GM20000 (cell line): ENCODE data around the gene ARMH3.
A peak's percentile ranks its signal among the peaks of the same experiment; 100 is the strongest.

ENCODE experiments used
- DNase-seq: peaks from one replicate; pipeline ENCODE4 v3.0.0; 2012; ENCODE audit warnings: low spot score
- TF ChIP-seq, protein P1 (sequence below): IDR thresholded peaks from 2 replicates; pipeline ENCODE4 v1.5.1; 2012; ENCODE audit warnings: mild to moderate bottlenecking, control low read depth; ENCODE audit errors: extremely low read depth, missing control alignments

The ARMH3 gene

DNA sequence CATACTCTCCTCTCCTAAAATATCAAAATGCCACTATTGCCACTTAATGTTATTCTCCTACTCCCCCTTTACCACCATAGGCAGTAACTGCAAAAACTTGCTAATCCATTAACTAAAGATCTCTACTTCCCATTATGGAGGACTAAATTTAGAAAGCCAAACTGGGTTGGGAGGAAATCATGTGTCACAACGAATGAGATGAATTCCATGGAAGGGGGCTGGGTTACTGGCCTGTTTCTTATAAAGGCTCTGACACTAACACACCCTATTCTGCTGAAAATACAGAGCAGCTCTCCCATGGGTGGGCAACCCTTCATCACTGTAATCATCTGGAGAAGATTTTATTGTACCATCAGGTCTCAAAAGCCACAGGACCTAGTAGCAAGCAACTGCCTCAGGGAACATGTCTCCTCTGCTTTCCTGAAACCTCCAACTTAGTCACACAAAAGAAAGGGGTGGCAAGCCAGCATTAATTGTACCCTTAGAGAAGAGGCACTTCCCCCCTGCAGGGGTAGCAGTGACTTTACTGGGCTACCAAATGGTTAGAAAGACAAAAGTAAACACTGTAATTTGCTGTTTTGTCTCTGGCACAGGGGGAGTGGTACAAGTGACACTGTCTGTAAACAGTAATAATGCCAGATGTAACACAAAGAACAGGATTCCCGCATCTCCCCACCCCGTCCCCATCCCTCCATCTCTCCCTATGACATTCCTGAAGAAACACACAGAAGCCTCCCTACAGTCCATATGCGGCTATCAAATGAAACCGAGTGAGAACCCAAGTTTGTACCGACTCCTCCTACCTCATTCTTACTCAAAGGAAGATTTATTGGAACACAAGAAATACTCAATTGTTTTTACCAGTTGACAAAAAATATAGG is 81.6 kb downstream of the ARMH3 start:
- no peak for DNase-seq
- TF ChIP-seq, protein P1, sequence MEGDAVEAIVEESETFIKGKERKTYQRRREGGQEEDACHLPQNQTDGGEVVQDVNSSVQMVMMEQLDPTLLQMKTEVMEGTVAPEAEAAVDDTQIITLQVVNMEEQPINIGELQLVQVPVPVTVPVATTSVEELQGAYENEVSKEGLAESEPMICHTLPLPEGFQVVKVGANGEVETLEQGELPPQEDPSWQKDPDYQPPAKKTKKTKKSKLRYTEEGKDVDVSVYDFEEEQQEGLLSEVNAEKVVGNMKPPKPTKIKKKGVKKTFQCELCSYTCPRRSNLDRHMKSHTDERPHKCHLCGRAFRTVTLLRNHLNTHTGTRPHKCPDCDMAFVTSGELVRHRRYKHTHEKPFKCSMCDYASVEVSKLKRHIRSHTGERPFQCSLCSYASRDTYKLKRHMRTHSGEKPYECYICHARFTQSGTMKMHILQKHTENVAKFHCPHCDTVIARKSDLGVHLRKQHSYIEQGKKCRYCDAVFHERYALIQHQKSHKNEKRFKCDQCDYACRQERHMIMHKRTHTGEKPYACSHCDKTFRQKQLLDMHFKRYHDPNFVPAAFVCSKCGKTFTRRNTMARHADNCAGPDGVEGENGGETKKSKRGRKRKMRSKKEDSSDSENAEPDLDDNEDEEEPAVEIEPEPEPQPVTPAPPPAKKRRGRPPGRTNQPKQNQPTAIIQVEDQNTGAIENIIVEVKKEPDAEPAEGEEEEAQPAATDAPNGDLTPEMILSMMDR, result no peak

DNA sequence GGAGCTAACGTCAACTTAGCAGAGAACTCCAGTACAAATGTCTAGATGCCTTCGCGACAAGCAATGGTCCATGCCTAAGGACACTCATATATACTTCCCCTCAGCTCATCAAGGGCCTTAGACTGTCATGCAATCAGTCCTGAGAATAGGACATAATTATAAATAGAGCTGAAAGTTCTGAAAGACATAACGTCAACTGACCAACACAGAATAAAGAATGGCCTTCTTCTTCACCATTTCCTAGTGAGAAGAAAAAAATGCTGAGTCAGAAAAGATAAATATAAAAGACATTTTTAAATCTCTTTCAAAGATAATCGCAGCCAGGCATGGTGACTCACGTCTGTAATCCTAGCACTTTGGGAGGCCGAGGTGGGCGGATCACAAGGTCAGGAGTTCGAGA is 83.2 kb downstream of the ARMH3 start:
- TF ChIP-seq, protein P1, result no peak
- peak; percentile 39 for DNase-seq

DNA sequence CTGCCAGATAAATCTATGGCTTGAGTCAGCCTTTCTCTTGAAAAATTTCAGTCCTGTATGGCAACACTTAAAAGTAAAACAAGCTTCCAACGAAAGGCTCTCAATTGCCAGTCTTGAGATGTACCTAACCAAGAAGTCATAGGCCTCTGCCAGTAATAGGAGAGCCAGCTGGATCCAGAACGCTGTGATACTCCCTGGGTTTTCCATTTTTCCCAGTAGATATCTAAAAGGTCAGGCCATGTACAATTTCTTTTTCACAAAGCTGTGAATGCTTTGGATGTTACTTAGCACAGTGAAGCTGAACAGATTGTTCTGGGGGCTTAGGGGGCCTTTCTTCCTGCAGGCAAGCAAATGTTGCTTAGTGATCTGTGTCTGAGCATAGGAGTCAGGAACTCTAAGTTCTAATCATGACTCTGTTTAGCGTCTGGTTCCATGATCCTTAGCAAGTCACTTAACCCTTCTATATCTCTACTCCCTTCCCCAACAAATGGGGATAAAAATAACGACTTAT is 86.5 kb downstream of the ARMH3 start:
- DNase-seq, result no peak
- TF ChIP-seq, protein P1, result no peak

DNA sequence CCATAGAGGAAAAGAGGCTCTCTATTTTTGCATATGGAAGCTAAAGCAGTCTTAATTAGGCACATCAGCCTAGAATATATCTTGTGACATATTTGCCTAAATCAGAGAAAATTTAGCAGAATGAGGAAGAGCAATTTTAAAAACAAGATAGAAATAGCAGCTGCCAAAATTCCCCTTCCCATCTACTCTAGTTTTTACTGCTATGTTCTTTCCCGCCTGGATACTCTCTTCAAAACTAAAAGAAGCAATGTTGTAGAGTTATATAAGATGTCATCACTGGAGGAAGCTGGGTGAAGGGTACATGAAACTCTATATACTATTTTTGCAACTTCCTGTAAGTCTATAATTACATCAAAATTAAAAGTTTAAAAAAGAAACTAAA is 87.0 kb downstream of the ARMH3 start:
- peak; percentile 34 for DNase-seq

DNA sequence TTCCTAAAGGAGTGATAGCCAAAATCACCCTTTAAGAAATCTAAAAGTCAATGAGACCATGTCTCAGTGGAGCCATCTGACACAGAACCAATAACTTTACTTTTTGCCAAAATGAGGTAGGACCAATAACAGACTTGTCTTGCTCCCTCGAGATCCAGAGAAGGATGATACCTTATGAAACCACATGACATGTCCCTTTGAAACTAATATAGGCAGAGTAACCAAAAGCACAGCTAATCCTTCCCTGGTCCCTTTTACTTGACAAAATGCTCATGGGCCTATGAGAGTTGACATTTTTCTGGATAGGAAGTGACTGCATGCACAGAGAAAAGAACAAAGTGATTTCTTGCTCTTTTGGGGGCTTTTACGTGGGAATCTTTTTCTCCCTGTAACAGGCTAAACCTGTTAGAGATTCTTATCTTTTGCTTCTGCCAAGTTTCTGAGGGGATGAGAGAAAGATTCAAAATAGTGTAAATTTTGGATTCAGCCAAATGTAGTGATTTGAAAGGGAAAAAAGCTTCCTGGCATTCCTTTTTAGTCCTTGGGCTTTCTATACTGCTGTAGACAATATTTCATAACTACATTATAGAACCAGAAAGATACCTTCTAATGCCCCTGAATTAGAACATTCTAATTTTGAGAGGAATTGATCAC is 87.6 kb downstream of the ARMH3 start:
- DNase-seq, result no peak
- TF ChIP-seq, protein P1, result no peak

More for the DNA sequence above, 87.0 kb downstream of the ARMH3 start:
- TF ChIP-seq, protein P1, result no peak

DNA sequence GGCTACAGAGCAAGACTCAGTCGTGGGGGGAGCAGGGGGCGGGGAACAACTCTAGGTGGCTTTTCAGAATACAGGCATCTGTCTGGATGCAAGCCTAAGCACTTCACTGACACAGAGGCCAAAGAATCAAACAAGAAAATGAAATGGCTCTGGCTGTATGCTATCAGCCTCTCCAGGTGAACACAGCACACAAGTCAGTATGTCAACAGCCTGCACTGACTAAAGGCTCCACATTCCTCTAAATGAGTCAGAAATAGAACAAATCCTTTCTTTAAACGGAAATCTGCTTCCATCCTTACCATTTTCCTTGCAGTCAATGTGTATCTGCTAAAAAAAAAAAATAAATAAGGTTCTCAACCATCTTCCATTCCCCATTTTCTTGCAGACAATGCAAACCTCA is 88.3 kb downstream of the ARMH3 start:
- TF ChIP-seq, protein P1, result no peak

DNA sequence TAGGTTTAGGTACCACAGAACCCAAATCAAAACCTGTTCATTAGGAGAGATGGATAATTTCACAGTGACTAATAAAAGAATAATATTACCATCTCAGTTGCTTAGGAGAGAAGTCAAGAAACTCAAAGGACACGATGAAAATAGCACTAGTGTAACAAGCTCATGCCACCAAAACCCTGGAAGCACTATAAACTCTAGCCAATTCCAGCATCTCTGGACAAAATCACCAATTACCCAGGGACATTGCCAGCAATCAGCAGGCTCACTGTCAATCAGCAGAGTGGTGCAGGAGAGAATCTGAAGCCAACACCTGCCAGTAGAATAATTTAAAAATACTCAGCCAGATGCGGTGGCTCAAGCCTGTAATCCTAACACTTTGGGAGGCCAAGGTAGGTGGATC is 88.9 kb downstream of the ARMH3 start:
- DNase-seq, result no peak

More for the DNA sequence above, 88.3 kb downstream of the ARMH3 start:
- DNase-seq, result no peak

More for the DNA sequence above, 88.9 kb downstream of the ARMH3 start:
- TF ChIP-seq, protein P1, result no peak
